ENCODE data around the gene C1orf94.

C1orf94 gene

DNA sequence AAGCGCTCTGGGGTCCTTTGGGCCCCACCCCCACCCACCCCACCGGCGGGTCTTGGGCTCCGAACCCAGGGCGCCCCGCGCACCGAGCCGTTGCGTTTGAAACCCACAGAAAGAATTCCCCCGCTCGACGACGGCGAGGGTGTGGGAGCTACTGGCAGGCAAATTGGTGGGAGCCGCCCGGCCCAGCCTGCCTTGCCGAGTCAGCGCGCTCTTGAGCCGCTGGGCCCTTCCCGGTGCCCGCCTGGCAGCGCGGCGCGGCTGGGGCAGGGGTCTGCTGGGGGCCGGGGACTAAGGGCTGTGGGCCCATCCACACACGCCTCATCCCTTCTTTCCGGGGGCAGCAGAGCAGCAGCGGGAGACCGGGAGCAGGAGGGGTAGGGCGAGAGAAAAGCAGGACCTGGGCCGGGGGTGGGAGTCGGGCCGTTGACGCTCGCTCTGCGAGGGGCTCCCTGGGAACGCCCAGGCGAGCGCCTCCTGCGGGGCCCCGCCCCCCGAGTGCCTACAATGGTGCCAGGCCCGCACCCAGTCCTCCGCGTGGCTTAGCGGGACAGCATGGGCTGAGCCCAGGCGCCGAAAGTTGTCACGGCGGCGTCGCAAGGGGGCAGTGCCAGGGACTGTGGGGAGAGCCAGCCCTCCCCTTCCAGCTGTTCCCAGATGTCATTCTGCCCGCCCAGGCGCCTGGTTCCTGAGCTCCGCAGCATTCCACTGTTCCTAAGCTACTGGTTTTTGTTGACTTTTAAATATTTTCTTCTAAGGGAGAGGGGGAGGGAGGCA is at the start of gene C1orf94:
Gene C1orf94, plus strand, starts transcription at position 78 of the 774 bp plus-strand sequence. CDS start 883 bp downstream, outside the sequence.
- no peak for FAIRE-seq

GRCh38 chr1:34127006-34128000 is 49.4 kb upstream of the C1orf94 start:
- no peak for FAIRE-seq

DNA sequence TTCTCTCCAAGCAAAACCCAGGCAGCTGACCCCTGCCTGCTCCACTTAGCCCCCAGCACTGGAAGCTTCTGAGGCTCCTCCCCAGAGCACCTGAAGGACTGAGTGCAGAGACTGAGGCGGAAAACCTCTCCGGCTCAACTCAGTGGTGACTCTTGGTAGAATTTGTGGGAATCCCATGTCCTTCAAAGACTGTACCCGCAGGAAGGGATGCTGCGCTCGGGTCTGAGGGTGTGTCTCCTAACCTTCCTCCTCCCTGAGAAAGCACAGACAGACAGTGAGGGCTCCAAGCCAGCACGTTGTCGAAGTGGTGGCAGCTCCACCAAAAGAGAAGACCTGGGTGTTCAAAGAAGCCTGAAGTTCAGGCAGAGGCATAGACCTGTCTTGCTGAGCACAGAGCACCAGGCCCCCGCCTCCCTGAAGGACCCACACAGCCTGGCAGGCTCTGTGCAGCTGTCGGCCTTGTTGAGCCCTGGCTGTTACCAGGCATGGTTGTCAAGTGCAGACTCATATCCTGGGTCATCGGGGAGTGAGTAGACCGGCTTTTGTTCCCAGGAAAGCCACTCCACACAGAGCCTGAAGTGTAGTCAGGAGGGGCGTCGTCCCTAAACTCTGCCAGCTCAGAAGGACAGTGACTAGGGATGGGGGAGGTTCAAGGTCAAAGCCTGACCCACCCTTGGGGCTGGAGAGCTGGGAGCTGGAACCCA is 48.4 kb upstream of the C1orf94 start:
- FAIRE-seq, result no peak

DNA sequence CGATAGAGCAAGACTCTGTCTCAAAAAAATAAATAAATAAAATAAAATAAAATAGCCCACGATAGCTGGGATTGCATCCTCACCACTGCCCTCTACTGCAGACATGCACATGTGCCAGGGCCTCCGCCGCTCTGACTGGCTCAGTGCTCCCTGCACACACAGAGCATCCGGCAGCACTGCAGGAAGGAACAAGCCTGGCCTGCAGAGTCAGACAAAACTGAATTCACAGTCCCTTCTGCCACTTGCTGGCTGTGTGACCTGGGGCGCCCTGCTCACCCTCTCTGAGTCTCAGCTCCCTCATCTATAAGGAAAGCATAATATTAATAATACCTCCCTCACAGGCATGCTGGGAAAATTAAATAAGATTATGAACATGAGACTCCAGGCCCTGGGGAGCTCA is 47.1 kb upstream of the C1orf94 start:
- no peak for FAIRE-seq

- FAIRE-seq, result no peak
These were observed 46.4 kb upstream of the C1orf94 start for GRCh38 chr1:34130306-34130705.

- no peak for FAIRE-seq
These were observed 45.1 kb upstream of the C1orf94 start for GRCh38 chr1:34131396-34132160.

GRCh38 chr1:34132161-34132420 is 44.6 kb upstream of the C1orf94 start:
- FAIRE-seq, result no peak

- FAIRE-seq, result no peak
These were observed 39.3 kb upstream of the C1orf94 start for GRCh38 chr1:34137411-34137810.

DNA sequence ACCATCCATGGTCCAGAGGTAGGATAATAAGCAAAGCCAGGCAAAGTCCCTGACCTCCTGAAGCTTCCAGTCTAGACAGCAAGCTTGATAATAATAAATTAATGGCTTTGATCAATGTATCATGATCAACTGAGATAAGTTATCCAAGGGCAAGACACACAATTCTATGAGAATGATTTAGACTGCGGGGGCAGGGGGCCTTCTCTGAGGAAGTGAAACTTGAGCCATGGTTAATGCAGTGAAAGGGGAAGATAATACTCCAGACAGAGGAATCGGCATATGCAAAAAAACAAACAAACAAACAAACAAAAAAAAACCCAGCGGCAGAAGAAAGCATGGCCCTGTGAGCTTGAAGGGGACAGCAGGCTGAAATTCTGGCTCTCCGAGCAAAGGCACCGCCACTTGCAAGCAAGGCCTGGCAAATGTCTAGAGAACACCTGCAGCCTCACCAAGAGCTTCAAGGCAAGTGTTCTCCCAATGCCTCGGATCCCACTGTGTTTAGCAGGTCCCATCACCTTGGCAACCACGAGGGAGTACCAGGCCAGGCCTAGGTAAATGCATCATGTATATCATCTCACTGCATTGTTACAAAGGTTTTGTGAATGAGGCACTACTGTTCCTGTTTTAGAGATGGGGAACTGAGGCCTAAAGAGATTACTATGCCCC is 36.6 kb upstream of the C1orf94 start:
- FAIRE-seq, result no peak

GRCh38 chr1:34143975-34144374 is 32.7 kb upstream of the C1orf94 start:
- no peak for FAIRE-seq

DNA sequence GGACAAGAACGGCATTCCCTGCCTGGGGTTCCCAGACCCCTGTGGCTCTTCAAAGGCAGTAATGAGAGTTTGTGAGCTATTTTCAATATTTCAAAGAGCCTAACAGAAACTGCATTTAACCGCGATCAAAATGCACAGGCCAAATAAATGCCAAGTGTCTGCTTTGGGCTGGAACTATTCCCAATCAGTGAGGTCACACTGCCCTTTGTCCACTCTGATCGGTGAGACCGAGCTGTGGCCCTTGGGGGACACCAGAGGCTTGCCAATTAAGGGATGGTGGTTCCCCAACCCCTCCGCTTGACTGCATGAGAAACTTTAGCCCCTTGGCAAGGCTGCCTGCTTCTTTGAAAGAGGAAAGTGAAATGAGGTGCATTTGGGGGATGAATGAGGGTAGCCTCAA is 31.9 kb upstream of the C1orf94 start:
- FAIRE-seq, result no peak

DNA sequence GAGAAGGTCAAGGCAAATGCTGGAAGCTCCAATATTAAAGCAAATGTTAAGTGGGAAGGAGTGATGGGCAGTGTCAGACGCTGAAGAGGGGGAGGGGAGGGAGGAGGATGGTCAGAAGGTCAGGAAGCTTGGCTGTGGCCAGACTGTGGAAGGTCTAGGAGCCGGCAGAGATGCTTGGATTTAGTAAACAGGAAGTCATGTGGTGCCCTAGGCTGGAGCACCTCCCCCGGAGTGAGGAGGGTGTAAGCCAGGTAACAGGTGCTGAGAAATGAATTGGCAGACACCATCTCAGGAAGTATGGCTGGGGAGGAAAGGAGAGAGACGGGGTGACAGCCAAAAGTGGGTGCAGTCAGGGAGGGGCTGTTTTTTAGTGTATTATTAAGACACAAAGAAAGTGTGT is 29.4 kb upstream of the C1orf94 start:
- FAIRE-seq, result no peak

DNA sequence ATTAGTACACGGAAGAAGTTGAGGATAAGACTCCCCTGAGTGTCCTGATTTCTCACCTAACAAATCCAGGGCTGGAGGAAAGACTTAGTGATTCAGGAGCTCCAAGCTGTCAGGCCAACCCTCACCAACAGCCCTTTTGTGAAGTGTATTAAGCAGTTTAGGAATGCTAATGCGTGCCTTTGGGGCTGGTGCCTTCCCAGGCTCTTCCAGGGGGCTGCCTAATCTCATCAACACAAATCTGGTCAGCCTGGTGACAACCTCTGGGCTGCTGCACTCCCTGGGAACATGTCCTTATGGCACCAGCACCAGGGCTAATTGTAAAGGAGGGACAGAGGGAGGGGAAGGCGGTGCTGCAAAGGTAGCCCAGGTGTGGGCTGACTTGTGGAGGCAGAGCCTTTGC is 27.2 kb upstream of the C1orf94 start:
- no peak for FAIRE-seq

DNA sequence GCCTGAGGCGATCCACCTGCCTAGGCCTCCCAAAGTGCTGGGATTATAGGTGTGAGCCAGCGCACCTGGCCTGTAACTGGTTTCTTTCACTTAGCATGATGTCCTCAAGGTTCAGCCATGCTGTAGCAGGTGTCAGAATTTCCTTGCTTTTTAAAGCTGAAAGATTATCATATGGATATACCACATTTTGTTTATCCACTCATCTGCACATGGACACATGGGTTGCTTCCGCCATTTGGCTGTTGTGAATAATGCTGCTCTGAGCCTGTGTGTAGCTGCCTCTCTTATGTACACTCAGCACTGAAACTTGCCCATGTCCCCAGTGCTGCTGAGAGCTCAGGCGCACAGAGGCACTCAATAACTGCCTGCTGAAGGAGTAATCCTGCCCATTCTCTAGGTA is 23.5 kb upstream of the C1orf94 start:
- no peak for FAIRE-seq

DNA sequence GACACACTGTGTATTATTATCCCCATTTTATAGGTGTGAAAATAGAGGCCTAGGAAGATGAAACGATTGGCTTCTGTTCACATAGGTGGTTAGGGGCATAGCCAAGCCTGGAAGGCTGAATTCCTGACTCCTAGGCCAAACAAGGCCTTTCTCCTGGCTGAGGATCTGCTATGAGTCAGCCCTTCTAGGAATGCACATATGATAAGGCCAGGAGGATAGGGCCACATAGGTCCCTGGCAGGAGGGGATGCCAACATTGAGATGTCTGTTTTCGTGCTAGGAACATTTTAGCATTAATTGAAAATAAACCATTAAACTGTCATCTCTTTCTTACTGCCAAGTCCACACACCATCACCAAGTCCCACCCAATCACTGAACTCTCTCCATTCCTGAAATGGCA is 20.8 kb upstream of the C1orf94 start:
- no peak for FAIRE-seq

DNA sequence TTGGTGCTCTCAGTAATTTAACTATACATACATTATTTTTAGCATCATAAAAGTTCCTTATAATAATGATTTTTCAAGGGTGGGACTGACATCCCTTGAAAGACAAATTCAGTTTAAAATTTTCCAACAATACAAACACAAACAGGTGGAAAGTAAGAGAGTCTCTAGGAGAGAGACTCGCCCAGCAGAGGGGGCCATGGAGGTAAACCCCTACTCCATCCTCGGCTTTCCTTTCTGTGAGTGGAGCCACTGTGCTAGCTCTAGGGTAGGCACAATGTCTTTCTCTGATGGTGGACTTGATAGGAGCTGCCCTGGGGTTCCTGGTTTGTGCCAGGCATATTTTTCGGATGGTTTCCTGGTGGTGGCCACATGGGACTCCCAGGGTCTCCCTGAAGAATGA is 20.0 kb upstream of the C1orf94 start:
- FAIRE-seq, result no peak

GRCh38 chr1:34162852-34163766 is 13.6 kb upstream of the C1orf94 start:
- no peak for FAIRE-seq

DNA sequence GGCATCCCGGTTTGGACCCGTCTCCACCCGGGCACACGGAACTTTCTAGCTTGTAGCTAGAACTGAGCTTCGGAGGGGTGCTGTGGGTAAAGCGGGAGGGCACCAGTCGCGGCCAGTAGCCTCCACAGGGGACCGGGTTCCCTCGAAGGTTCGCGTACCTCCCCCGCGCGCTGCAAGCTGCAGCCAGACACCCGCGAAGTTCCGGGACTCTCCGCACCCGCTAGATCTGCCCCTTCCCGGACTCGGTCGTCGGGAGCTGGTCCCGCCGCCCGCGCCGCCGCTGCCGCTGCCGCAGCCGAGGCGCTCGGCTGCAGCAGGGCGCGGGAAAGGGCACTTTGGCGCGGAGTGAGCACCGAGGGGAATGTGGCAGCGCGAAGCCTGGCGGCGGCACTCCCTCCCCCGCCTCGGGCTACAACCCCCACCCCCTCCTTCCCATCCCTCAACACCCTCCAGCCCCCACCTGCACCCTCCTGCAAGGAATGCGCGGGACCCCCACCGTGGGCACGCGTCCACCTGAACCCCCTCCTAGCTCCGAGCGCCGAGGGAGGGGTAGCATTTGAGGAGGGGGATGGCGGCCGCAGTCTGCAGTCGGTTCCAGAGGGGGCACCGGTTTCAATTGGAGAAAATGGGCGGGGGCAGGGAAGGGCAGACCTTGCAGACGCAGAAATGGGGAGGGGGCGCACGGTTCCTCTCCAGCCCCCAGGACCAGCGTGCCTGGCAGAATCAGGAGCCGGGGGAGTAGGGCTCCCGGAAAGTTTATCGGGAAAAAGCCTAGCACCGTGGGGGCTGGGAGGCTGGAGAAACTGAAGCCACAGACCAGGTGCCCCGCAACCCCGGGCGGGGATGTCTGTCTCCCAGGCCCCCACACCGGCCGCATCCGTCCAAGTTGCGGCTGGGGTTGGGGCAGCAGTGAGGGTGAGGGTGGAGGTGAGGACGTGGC is 12.6 kb upstream of the C1orf94 start:
- no peak for FAIRE-seq

- FAIRE-seq, result no peak
These were observed 11.8 kb upstream of the C1orf94 start, which contains the start of gene CSMD2 for GRCh38 chr1:34164771-34165391. TSS of gene CSMD2 (minus strand) at chr1:34165230. CDS start at chr1:34165097, 133 bp downstream.
